ENCODE measurements around the gene AKAP10.
"Not testable (repeated sequence)": the region's sequence is repeated elsewhere in the genome, so short reads cannot be mapped to it uniquely, and the experiment has no call there.

AKAP10 gene

GRCh38 chr17:19978209-19978802 is 678 bp upstream of the AKAP10 start:
- TF ChIP-seq CTCF (IDR thresholded peaks at IDR 0.05) = no peak
- no peak for TF ChIP-seq ZFX (IDR thresholded peaks at IDR 0.05; ENCODE audit: borderline replicate concordance)
- H3K27ac ChIP-seq = peak overlapping the region; percentile 73

DNA sequence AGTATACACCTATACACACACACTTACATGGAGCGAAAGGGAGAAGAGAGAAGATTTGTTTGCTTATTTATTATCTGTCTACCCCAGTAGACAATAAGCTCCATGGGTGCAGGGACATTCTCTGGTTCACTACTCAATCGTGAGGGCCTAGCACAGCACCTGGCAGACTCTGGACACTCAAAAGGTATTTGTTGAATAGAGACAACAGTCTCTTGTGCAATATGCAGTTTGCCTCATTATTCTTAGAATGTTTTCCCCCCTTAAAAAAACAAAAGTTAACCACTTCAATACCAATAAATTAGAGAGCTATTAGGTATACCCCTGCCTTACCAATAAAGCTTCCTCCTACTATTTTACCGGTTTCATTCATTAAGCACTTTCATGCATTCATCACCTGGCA is 2.0 kb downstream of the AKAP10 start:
- H3K27ac ChIP-seq = no peak overlapping the region
- TF ChIP-seq ZFX (IDR thresholded peaks at IDR 0.05; ENCODE audit: borderline replicate concordance) = no peak
- TF ChIP-seq CTCF (IDR thresholded peaks at IDR 0.05) = no peak

DNA sequence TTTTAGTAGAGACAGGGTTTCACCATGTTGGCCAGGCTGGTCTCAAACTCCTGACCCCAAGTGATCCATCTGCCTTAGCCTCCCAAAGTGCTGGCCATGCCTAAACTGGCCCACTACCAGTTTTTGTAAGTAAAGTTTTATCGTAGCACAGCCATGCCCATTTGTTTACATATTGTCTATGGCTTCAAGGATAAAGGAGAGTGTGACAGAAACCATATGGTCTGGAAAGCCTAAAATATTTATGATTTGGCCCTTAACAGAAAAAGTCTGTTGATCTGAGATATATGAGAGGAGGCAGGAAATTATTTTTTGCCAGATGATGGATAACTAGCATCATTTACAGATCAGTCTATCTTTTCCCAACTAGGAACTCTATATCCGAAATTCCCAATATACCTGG is 4.5 kb downstream of the AKAP10 start:
- H3K27ac ChIP-seq = no peak overlapping the region
- no peak for TF ChIP-seq CTCF (IDR thresholded peaks at IDR 0.05)
- TF ChIP-seq ZFX (IDR thresholded peaks at IDR 0.05; ENCODE audit: borderline replicate concordance) = no peak

DNA sequence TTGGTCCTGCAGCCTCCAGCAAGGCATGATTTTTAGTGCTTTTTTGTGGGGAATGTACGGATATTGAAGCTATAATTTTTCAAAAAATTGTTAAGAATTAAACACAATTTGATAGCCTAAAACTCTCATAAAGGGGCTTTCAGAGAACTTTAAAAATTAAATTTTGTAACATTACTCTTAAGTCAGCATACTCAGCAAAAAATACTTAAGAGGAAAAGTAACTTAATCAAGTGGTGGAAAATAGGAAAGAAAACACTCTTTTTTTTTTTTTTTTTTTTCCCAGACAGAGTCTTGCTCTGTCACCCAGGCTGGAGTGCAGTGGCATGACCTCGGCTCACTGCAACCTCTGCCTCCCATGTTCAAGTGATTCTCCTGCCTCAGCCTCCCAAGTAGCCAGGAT is 14.7 kb downstream of the AKAP10 start:
- H3K27ac ChIP-seq = not testable (repeated sequence)

GRCh38 chr17:19958023-19958422 is 19.6 kb downstream of the AKAP10 start:
- no peak overlapping the region for H3K27ac ChIP-seq
- no peak for TF ChIP-seq ZFX (IDR thresholded peaks at IDR 0.05; ENCODE audit: borderline replicate concordance)
- TF ChIP-seq CTCF (IDR thresholded peaks at IDR 0.05) = no peak

DNA sequence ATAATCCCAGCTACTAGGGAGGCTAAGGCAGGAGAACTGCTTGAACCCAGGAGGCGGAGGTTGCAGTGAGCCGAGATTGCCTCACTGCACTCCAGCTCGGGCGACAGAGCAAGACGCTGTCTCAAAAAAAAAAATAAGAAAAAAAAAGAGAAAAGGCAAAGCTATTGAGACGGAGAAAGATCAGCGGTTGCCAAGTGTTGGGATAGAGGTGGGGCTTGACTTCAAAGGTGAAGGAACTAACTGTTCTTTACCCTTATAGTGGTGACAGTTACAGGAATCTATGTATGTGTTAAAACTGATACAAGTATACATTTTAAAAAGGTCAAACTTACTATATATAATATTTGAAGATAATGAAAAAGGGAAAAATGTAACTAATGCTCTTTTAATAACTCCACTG is 22.5 kb downstream of the AKAP10 start:
- no peak overlapping the region for H3K27ac ChIP-seq
- TF ChIP-seq CTCF (IDR thresholded peaks at IDR 0.05) (no peak), ZFX (IDR thresholded peaks at IDR 0.05; ENCODE audit: borderline replicate concordance) (no peak)

DNA sequence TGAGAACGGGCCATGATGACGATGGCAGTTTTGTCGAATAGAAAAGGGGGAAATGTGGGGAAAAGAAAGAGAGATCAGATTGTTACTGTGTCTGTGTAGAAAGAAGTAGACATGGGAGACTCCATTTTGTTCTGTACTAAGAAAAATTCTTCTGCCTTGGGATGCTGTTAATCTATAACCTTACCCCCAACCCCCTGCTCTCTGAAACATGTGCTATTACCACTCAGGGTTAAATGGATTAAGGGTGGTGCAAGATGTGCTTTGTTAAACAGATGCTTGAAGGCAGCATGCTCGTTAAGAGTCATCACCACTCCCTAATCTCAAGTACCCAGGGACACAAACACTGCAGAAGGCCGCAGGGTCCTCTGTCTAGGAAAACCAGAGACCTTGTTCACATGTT is 26.2 kb downstream of the AKAP10 start:
- H3K27ac ChIP-seq = not testable (repeated sequence)

DNA sequence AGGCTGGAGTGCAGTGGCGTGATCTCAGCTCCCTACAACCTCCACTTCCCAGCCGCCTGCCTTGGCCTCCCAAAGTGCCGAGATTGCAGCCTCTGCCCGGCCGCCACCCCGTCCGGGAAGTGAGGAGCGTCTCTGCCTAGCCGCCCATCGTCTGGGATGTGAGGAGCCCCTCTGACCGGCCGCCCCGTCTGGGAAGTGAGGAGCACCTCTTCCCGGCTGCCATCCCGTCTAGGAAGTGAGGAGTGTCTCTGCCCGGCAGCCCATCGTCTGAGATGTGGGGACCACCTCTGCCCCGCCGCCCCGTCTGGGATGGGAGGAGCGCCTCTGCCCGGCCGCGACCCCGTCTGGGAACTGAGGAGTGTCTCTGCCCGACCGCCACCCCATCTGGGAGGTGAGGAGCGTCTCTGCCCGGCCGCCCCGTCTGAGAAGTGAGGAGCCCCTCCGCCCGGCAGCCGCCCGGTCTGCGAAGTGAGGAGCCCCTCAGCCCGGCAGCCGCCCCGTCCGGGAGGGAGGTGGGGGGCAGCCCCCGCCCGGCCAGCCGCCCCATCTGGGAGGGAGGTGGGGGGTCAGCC is 26.9 kb downstream of the AKAP10 start:
- not testable (repeated sequence) for H3K27ac ChIP-seq

DNA sequence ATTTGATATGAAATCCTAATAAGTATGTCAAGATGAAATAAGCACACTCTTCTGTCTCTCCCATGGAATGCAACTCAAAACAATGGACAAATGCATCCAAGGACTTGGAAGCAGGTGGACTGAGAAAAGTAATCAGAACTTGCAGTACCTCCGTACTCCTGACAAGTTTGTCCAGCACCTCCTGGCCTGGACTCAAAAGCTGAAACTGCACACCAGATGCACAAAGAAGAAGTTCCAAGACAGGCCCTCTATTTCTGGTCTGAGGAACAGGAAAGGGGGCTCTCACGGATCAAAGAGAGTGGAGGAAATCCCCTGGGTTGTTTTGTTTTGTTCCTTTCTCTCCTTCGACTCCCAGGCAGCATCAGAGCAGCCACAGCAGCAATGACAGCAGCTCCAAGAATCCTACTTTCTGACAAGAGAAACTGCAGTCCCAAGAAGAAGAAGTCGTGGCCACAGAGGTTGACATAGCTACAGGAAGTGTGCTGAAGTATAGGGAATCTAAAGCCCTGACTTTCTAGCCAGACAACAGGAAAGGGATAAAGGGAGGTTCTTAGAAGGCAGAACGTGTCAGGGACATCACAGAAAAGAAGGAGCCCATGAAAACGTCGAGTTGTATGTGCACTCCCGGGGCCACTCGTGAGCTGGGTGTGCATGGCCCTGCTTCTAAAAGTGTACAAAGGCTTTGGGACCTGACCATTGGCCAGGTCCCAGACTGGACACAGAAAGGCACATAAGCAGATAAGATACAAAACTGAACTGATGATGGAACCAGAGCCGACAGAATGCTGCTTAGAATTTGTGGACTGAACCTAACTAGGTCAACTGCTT is 29.3 kb downstream of the AKAP10 start:
- no peak overlapping the region for H3K27ac ChIP-seq

More for the DNA sequence above, 29.3 kb downstream of the AKAP10 start:
- no peak for TF ChIP-seq CTCF (IDR thresholded peaks at IDR 0.05)
- no peak for TF ChIP-seq ZFX (IDR thresholded peaks at IDR 0.05; ENCODE audit: borderline replicate concordance)

Measured in 22Rv1 (cell line).